SK-N-MC (cell line): ENCODE results near the gene OSGIN1.

ENCODE experiments used
- EZH2 ChIP-seq: fragments of 200-600 bp; sonication (generic); IDR thresholded peaks from one replicate; pipeline ENCODE4 v1.6.1; 2017; ENCODE audit warnings: antibody characterized with exemption
- POLR2AphosphoS5 ChIP-seq: IDR thresholded peaks from 2 replicates; pipeline ENCODE4 v1.6.1; 2012; ENCODE audit warnings: mild to moderate bottlenecking, low read depth, low read length, borderline replicate concordance

DNA sequence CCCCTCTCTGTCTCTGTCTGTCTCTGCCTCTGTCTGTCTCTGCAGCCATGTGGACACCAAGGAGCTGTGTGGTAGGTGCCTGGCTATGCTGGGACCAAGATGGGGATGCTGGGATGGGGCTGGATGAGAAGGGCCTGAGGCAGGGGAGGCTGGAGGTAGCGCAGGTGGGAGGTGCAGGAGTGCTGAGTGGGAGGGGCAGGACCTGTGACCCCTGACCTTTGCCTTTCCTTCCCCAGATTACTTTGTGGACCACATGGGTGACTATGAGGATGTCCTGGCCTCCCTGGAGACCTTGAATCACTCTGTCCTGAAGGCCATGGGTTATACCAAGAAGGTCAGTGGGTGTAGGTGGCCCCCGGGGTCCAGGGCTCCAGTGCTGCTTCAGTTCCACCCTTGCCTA lies 27.8 kb downstream of the OSGIN1 start:
- TF ChIP-seq EZH2 = no peak
- TF ChIP-seq POLR2AphosphoS5 = no peak
